H1 (cell line): Measurements from ENCODE around the gene HDHD5. TPM values are rescaled to one million over a fixed set of nuclear protein-coding genes. Genes with fewer than 3 reads are reported as not detected.

ENCODE experiments used
- CHD7 ChIP-seq: fragments of 300-600 bp; sonication (generic); IDR thresholded peaks from 2 replicates; pipeline ENCODE4 v1.7.1; 2012; ENCODE audit warnings: low read length, moderate library complexity, mild to moderate bottlenecking, inconsistent platforms; ENCODE audit not compliant: insufficient replicate concordance
- HDAC2 ChIP-seq, 2 experiments: fragments of 300-600 bp in 1 of 2; sonication (generic) in 1 of 2; IDR thresholded peaks; 2 replicates each; pipeline ENCODE4 v1.6.1; 2011 to 2012; ENCODE audit warnings: low read depth in 2 of 2, low read length in 2 of 2, mild to moderate bottlenecking in 2 of 2, moderate library complexity in 2 of 2, borderline replicate concordance in 1 of 2, inconsistent platforms in 1 of 2
- JUND ChIP-seq: IDR thresholded peaks from 2 replicates; pipeline ENCODE4 v1.6.1; 2011; ENCODE audit warnings: mild to moderate bottlenecking, improper control_type of control experiment, low read length
- MAX ChIP-seq: IDR thresholded peaks from 2 replicates; pipeline ENCODE4 v1.6.1; 2012; ENCODE audit warnings: inconsistent platforms
- NRF1 ChIP-seq: IDR thresholded peaks from 2 replicates; pipeline ENCODE4 v1.6.1; 2011; ENCODE audit warnings: mild to moderate bottlenecking, low read depth, low read length, improper control_type of control experiment
- RAD21 ChIP-seq, 2 experiments: IDR thresholded peaks in 1 of 2; conservative IDR thresholded peaks in 1 of 2; 2 replicates each; pipeline ENCODE4 v1.6.1; 2011; ENCODE audit warnings: low read depth in 2 of 2, low read length in 2 of 2, improper control_type of control experiment in 1 of 2, inconsistent platforms in 1 of 2, mild to moderate bottlenecking in 1 of 2, moderate library complexity in 1 of 2
- SRF ChIP-seq: IDR thresholded peaks from 2 replicates; pipeline ENCODE4 v1.6.1; 2011; ENCODE audit warnings: mild to moderate bottlenecking, low read depth, low read length, moderate library complexity
- polyA plus RNA-seq, 7 experiments: library from polyadenylated mRNA; depleted of rRNA in 3 of 7; stranded (reverse) in 5 of 7; unstranded in 2 of 7; fragments of >200 nt in 5 of 7; fragments of 200-250 nt in 2 of 7; gene quantifications; 1 replicate in 5 of 7; 2 replicates in 1 of 7; 4 replicates in 1 of 7; pipeline versions ENCODE4 v1.2.1 to v1.2.3, GENCODE V29; 2011 to 2013; ENCODE audit warnings: missing spikeins in 2 of 7, mixed read lengths in 2 of 7
- total RNA-seq: library from RNA; stranded (reverse); fragmentation: NEBNext Ultra II Directional; extraction: Animal tissue kit (Norgen Biotek cat#: 25700); gene quantifications from 2 replicates; pipeline ENCODE4 v1.2.1, GENCODE V29; 2021

HDHD5 gene
- total and polyA plus RNA-seq, 2 of the 8 experiments (the other 6 are each of a cell fraction or from before 2014, with no cell fraction given), result 68.3 to 123 TPM

- no peak for TF ChIP-seq CHD7
- no peak for TF ChIP-seq RAD21 (IDR thresholded peaks at IDR 0.05 in 1 of 2, conservative IDR thresholded peaks at IDR 0.05 in 1 of 2; ENCODE audit: low read depth in 2 of 2, low read length in 2 of 2)
- TF ChIP-seq HDAC2 (IDR thresholded peaks at IDR 0.05; ENCODE audit: borderline replicate concordance in 1 of 2, low read depth in 2 of 2, low read length in 2 of 2), result no peak
- no peak for TF ChIP-seq JUND
- no peak for TF ChIP-seq NRF1
- TF ChIP-seq SRF, result no peak
- TF ChIP-seq MAX, result no peak
These were observed 43.0 kb downstream of the HDHD5 start (continued) for GRCh38 chr22:17115945-17116565.
